IMR-90 (cell line): ENCODE data around the gene CRYBG3. TPM values are rescaled to one million over a fixed set of nuclear protein-coding genes. Genes with fewer than 3 reads are reported as not detected.

Experiments used
- ATAC-seq: fragments of 200-7000 bp; cut with Tn5 transposase; 2 replicates; pipeline ENCODE4 v1.9.1; 2020; ENCODE audit warnings: low read depth, mild to moderate bottlenecking, moderate library complexity
- BruUV-seq: library from RNA; stranded (reverse); fragments of 400-500 nt; replicated peaks from 2 replicates; lab custom pipeline; 2021; lab: Mats Ljungman, UMichigan
- CTCF ChIA-PET: fragments of 300-600 bp; formaldehyde crosslinking; extraction: SDS; loops from one replicate; lab custom pipeline; 2021; ENCODE audit warnings: antibody characterized with exemption; lab: Yijun Ruan, JAX
- POLR2A ChIA-PET: fragments of 300-600 bp; sonication (Branson Sonifier 250); formaldehyde crosslinking; loops from one replicate; lab custom pipeline; 2022; ENCODE audit warnings: antibody characterized with exemption; ENCODE audit not compliant: unreplicated experiment; lab: Charles Lee
- DNase-seq: peaks from one replicate; pipeline ENCODE4 v3.0.0; 2013
- H2AFZ ChIP-seq: replicated peaks from 2 replicates; pipeline ENCODE3; 2013; ENCODE audit warnings: low read length, mild to moderate bottlenecking; ENCODE audit not compliant: poor library complexity
- H2AK5ac ChIP-seq: 2 replicates; pipeline ENCODE4 v1.6.1; 2013; ENCODE audit warnings: low read depth, low read length, inconsistent platforms
- H2AK9ac ChIP-seq: replicated peaks from 2 replicates; pipeline ENCODE3; 2013; ENCODE audit warnings: mild to moderate bottlenecking, low read depth, low read length, moderate library complexity; ENCODE audit not compliant: poor library complexity
- H2BK120ac ChIP-seq: 2 replicates; pipeline ENCODE4 v1.6.1; 2013; ENCODE audit warnings: low read depth, low read length, inconsistent platforms
- H2BK15ac ChIP-seq: 3 replicates; pipeline ENCODE4 v1.6.1; 2013; ENCODE audit warnings: low read depth, low read length, inconsistent platforms
- H2BK20ac ChIP-seq: 2 replicates; pipeline ENCODE4 v1.6.1; 2013; ENCODE audit warnings: low read depth, mild to moderate bottlenecking, inconsistent platforms, low read length, moderate library complexity
- H2BK5ac ChIP-seq: 2 replicates; pipeline ENCODE4 v1.6.1; 2013; ENCODE audit warnings: mild to moderate bottlenecking, low read depth, low read length, inconsistent platforms; ENCODE audit not compliant: poor library complexity, severe bottlenecking
- H3K14ac ChIP-seq: replicated peaks from 2 replicates; pipeline ENCODE4 v1.6.1; 2013; ENCODE audit warnings: low read depth, low read length, inconsistent platforms
- H3K18ac ChIP-seq: 2 replicates; pipeline ENCODE4 v1.6.1; 2013; ENCODE audit warnings: low read depth, low read length, control low read depth
- H3K23ac ChIP-seq: 2 replicates; pipeline ENCODE4 v1.6.1; 2013; ENCODE audit warnings: low read depth, low read length, inconsistent platforms
- H3K27ac ChIP-seq: 2 replicates; pipeline ENCODE4 v1.5.1; 2013; ENCODE audit warnings: mild to moderate bottlenecking, control low read depth, low read length; ENCODE audit not compliant: insufficient read depth
- H3K27me3 ChIP-seq: 2 replicates; pipeline ENCODE4 v1.6.1; 2013; ENCODE audit warnings: low read length; ENCODE audit not compliant: control insufficient read depth, insufficient read depth
- H3K36me3 ChIP-seq: 2 replicates; pipeline ENCODE4 v1.6.1; 2013; ENCODE audit warnings: low read length, mixed read lengths; ENCODE audit not compliant: control insufficient read depth, insufficient read depth
- H3K4ac ChIP-seq: 2 replicates; pipeline ENCODE4 v1.6.1; 2013; ENCODE audit warnings: low read depth, low read length, inconsistent platforms
- H3K4me1 ChIP-seq: 2 replicates; pipeline ENCODE4 v1.6.1; 2013; ENCODE audit warnings: low read length, mixed read lengths; ENCODE audit not compliant: control insufficient read depth, insufficient read depth
- H3K4me2 ChIP-seq: 2 replicates; pipeline ENCODE4 v1.6.1; 2013; ENCODE audit warnings: low read depth, mild to moderate bottlenecking, control low read depth, low read length, moderate library complexity
- H3K4me3 ChIP-seq: 2 replicates; pipeline ENCODE4 v1.5.1; 2013; ENCODE audit warnings: low read depth, mild to moderate bottlenecking, control low read depth, low read length, moderate library complexity; ENCODE audit not compliant: insufficient read depth
- H3K56ac ChIP-seq: 2 replicates; pipeline ENCODE4 v1.6.1; 2013; ENCODE audit warnings: low read length, inconsistent platforms; ENCODE audit not compliant: insufficient read depth; ENCODE audit errors: extremely low read depth
- H3K79me1 ChIP-seq, 2 experiments: 2 replicates each; pipeline ENCODE4 v1.6.1; 2013; ENCODE audit warnings: low read length in 2 of 2, inconsistent platforms in 1 of 2, low read depth in 1 of 2
- H3K9ac ChIP-seq: 2 replicates; pipeline ENCODE4 v1.6.1; 2013; ENCODE audit warnings: low read depth, low read length, control low read depth
- H3K9me1 ChIP-seq: 2 replicates; pipeline ENCODE4 v1.6.1; 2013; ENCODE audit warnings: low read length, inconsistent platforms; ENCODE audit not compliant: insufficient read depth
- H3K9me3 ChIP-seq: 2 replicates; pipeline ENCODE4 v1.6.1; 2013; ENCODE audit warnings: low read length; ENCODE audit not compliant: control insufficient read depth, insufficient read depth
- H4K20me1 ChIP-seq: 2 replicates; pipeline ENCODE4 v1.6.1; 2013; ENCODE audit warnings: low read length, inconsistent platforms; ENCODE audit not compliant: insufficient read depth
- H4K5ac ChIP-seq: 2 replicates; pipeline ENCODE4 v1.6.1; 2013; ENCODE audit warnings: mild to moderate bottlenecking, low read depth, low read length, control low read depth
- H4K8ac ChIP-seq, 2 experiments: 2 replicates each; pipeline ENCODE4 v1.6.1; 2013; ENCODE audit warnings: low read depth in 2 of 2, low read length in 2 of 2, control low read depth in 1 of 2, inconsistent platforms in 1 of 2
- H4K91ac ChIP-seq: 2 replicates; pipeline ENCODE4 v1.6.1; 2013; ENCODE audit warnings: low read depth, low read length, inconsistent platforms; ENCODE audit not compliant: insufficient read depth
- BHLHE40 ChIP-seq: fragments of 150-350 bp; IDR thresholded peaks from 2 replicates; pipeline ENCODE4 v1.6.1; 2016; ENCODE audit warnings: mild to moderate bottlenecking, low read depth, low read length
- CEBPB ChIP-seq: IDR thresholded peaks from 2 replicates; pipeline ENCODE4 v1.6.1; 2012; ENCODE audit warnings: low read depth, low read length, improper control_type of control experiment
- CHD1 ChIP-seq: IDR thresholded peaks from 2 replicates; pipeline ENCODE4 v1.6.1; 2012; ENCODE audit warnings: low read depth, low read length, improper control_type of control experiment
- FOS ChIP-seq: fragments of 150-350 bp; IDR thresholded peaks from 2 replicates; pipeline ENCODE4 v1.6.1; 2016; ENCODE audit warnings: low read depth, low read length
- MAFK ChIP-seq: IDR thresholded peaks from 2 replicates; pipeline ENCODE4 v1.6.1; 2012; ENCODE audit warnings: low read depth, low read length, improper control_type of control experiment
- MAZ ChIP-seq: IDR thresholded peaks from 2 replicates; pipeline ENCODE4 v1.6.1; 2012; ENCODE audit warnings: low read depth, mild to moderate bottlenecking, low read length, improper control_type of control experiment, moderate library complexity, borderline replicate concordance
- MXI1 ChIP-seq: IDR thresholded peaks from 2 replicates; pipeline ENCODE4 v1.6.1; 2012; ENCODE audit warnings: low read depth, mild to moderate bottlenecking, low read length, moderate library complexity, borderline replicate concordance
- NFE2L2 ChIP-seq: fragments of 150-350 bp; IDR thresholded peaks from 2 replicates; pipeline ENCODE4 v1.6.1; 2016; ENCODE audit warnings: low read depth, mild to moderate bottlenecking, low read length
- POLR2A ChIP-seq: IDR thresholded peaks from 2 replicates; pipeline ENCODE4 v1.6.1; 2012; ENCODE audit warnings: mild to moderate bottlenecking, low read depth, low read length
- RAD21 ChIP-seq: IDR thresholded peaks from 2 replicates; pipeline ENCODE4 v1.6.1; 2012; ENCODE audit warnings: low read length, improper control_type of control experiment
- RCOR1 ChIP-seq: IDR thresholded peaks from 2 replicates; pipeline ENCODE4 v1.6.1; 2012; ENCODE audit warnings: mild to moderate bottlenecking, low read length, improper control_type of control experiment; ENCODE audit not compliant: insufficient replicate concordance
- RFX5 ChIP-seq: IDR thresholded peaks from 2 replicates; pipeline ENCODE4 v1.8.0; 2012; ENCODE audit warnings: low read depth, mild to moderate bottlenecking, low read length, moderate library complexity
- SMC3 ChIP-seq: fragments of 150-350 bp; IDR thresholded peaks from 2 replicates; pipeline ENCODE4 v1.6.1; 2016; ENCODE audit warnings: low read depth, mild to moderate bottlenecking, antibody characterized with exemption, low read length, moderate library complexity
- WGBS, 2 experiments: methylation state at CpG; one replicate each; pipeline versions ENCODE4 v1.1.5 to v1.1.7; 2013; ENCODE audit warnings: missing lambda C conversion rate in 2 of 2; ENCODE audit not compliant: insufficient read length in 1 of 2; ENCODE audit errors: extremely low coverage in 2 of 2; 5-methylcytosine and 5-hydroxymethylcytosine counted together
- dilution Hi-C: fragments of 300-500 bp; cut with HindIII; formaldehyde crosslinking; loops from one replicate; pipeline ENCODE4 v1.14.3; 2018; ENCODE audit warnings: low sequenced_read_pairs; ENCODE audit not compliant: unreplicated experiment
- in situ Hi-C: fragments of 300-500 bp; cut with MboI; formaldehyde crosslinking; loops from 3 replicates; pipeline ENCODE4 v1.14.3; 2019; ENCODE audit warnings: low sequenced_read_pairs, inconsistent platforms, mixed read lengths
- intact Hi-C: fragments of 100-400 bp; cut with micrococcal nuclease; formaldehyde crosslinking; loops from 2 replicates; pipeline ENCODE4 v1.10.0; 2022
- polyA plus RNA-seq, 3 experiments: library from polyadenylated mRNA; depleted of rRNA; stranded (reverse); fragments of >200 nt; gene quantifications; 2 replicates each; pipeline ENCODE4 v1.2.3, GENCODE V29; 2012; ENCODE audit warnings: low replicate concordance in 1 of 3
- total RNA-seq: library from RNA; depleted of rRNA; stranded (reverse); fragments of >200 nt; gene quantifications from 2 replicates; pipeline ENCODE4 v1.2.3, GENCODE V29; 2012
- TF ChIP-seq, protein P1 (sequence below): conservative IDR thresholded peaks from 2 replicates; pipeline ENCODE4 v1.5.1; 2012; ENCODE audit warnings: mild to moderate bottlenecking, low read depth, low read length, improper control_type of control experiment
- TF ChIP-seq, protein P2 (sequence below): fragments of 150-350 bp; IDR thresholded peaks from 2 replicates; pipeline ENCODE4 v1.6.1; 2016; ENCODE audit warnings: low read depth, mild to moderate bottlenecking, low read length, moderate library complexity, borderline replicate concordance
- TF ChIP-seq, protein P3 (sequence below): fragments of 150-350 bp; IDR thresholded peaks from 2 replicates; pipeline ENCODE4 v1.6.1; 2017; ENCODE audit warnings: mild to moderate bottlenecking, antibody characterized with exemption, low read length, low read depth

The CRYBG3 gene
- total and polyA plus RNA-seq, 2 of the 4 experiments (the other 2 are of a cell fraction): 4.9 to 26.2 TPM

DNA sequence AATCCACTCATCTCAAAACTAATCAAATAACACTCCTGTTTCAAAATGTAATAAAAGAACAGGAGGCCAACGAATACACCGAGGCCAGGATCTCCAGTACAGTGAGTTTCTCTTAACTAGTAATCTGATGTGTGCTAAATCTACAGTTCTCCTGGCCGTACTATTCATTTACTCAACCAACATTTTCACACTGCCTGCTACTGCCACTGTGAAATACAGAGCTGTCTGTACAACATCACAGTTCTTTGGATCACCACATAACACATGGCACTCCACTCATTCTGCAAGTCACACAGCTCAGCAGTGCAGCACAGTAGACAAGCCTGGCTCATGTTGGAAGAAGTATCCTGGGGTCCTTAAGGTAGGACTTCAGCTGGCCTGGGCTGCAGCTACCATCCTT, 128.5 kb downstream of the CRYBG3 start:
- intact Hi-C loops (no loop called here), in situ Hi-C loops (no loop called here), dilution Hi-C loops (no loop called here)
- ATAC-seq: no peak
- Histone ChIP-seq H3K79me1 (peaks cover 0 to 5% of the 10 kb centered on the region in 2 experiments; a peak in 1 of 4 replicates), H2AFZ (no peak overlapping the region), H3K9me3 (no peaks in the 10 kb centered on the region), H2BK20ac (no peak overlapping the region), H3K4ac (no peak overlapping the region), H4K20me1 (no peaks in the 10 kb centered on the region), H3K23ac (no peak overlapping the region), H2BK120ac (no peak overlapping the region), H3K36me3 (peaks cover 34% of the 10 kb centered on the region), H4K91ac (no peak overlapping the region), H3K4me3 (no peak overlapping the region), H3K14ac (no peak overlapping the region), H2AK5ac (no peak overlapping the region), H4K5ac (no peak overlapping the region), H3K27me3 (no peaks in the 10 kb centered on the region), H4K8ac (no peak overlapping the region), H2AK9ac (no peak overlapping the region), H3K56ac (no peak overlapping the region), H3K18ac (no peak overlapping the region), H3K4me1 (peaks cover 5% of the 10 kb centered on the region), H3K9me1 (0 out of 2 replicates have a peak, but pooled peaks cover 4% of the 10 kb centered on the region), H3K27ac (no peak overlapping the region), H3K4me2 (no peak overlapping the region), H2BK15ac (no peak overlapping the region), H2BK5ac (no peak overlapping the region), H3K9ac (no peak overlapping the region)
- no peak for DNase-seq
- BruUV-seq: no TSS peak
- CTCF ChIA-PET: interaction anchor here (1.2 kb wide), 1 partner anchor 73 kb away, joined by 3 read pairs; no protein-coding TSS in a partner anchor
- TF ChIP-seq RFX5 (no peak), POLR2A (no peak), CEBPB (no peak), MXI1 (no peak), RAD21 (no peak), SMC3 (no peak), CHD1 (no peak), FOS (no peak), MAFK (no peak), RCOR1 (no peak), NFE2L2 (no peak), MAZ (no peak), BHLHE40 (no peak)
- TF ChIP-seq, protein P1, sequence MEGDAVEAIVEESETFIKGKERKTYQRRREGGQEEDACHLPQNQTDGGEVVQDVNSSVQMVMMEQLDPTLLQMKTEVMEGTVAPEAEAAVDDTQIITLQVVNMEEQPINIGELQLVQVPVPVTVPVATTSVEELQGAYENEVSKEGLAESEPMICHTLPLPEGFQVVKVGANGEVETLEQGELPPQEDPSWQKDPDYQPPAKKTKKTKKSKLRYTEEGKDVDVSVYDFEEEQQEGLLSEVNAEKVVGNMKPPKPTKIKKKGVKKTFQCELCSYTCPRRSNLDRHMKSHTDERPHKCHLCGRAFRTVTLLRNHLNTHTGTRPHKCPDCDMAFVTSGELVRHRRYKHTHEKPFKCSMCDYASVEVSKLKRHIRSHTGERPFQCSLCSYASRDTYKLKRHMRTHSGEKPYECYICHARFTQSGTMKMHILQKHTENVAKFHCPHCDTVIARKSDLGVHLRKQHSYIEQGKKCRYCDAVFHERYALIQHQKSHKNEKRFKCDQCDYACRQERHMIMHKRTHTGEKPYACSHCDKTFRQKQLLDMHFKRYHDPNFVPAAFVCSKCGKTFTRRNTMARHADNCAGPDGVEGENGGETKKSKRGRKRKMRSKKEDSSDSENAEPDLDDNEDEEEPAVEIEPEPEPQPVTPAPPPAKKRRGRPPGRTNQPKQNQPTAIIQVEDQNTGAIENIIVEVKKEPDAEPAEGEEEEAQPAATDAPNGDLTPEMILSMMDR: no peak
- TF ChIP-seq, protein P2, sequence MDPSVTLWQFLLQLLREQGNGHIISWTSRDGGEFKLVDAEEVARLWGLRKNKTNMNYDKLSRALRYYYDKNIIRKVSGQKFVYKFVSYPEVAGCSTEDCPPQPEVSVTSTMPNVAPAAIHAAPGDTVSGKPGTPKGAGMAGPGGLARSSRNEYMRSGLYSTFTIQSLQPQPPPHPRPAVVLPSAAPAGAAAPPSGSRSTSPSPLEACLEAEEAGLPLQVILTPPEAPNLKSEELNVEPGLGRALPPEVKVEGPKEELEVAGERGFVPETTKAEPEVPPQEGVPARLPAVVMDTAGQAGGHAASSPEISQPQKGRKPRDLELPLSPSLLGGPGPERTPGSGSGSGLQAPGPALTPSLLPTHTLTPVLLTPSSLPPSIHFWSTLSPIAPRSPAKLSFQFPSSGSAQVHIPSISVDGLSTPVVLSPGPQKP: no peak
- TF ChIP-seq, protein P3, sequence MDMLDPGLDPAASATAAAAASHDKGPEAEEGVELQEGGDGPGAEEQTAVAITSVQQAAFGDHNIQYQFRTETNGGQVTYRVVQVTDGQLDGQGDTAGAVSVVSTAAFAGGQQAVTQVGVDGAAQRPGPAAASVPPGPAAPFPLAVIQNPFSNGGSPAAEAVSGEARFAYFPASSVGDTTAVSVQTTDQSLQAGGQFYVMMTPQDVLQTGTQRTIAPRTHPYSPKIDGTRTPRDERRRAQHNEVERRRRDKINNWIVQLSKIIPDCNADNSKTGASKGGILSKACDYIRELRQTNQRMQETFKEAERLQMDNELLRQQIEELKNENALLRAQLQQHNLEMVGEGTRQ: no peak
- POLR2A ChIA-PET: no interaction called here
- 100% methylated on average over 1 of the region's 3 CpGs; no CpG with 5 or more reads in 1 of the 2 experiments for WGBS, 2 experiments
